GM23338 (cell line): Measurements from ENCODE around the gene SMC5. TPM values are rescaled to one million over a fixed set of nuclear protein-coding genes. Genes with fewer than 3 reads are reported as not detected.

Experiments
- ATAC-seq: fragments of 200-7000 bp; cut with Tn5 transposase; 3 replicates; pipeline ENCODE4 v1.9.1; 2020
- DNase-seq: peaks from one replicate; pipeline ENCODE4 v3.0.0-alpha.2; 2015; ENCODE audit warnings: low spot score
- H2AFZ ChIP-seq: fragments of 200-600 bp; sonication (generic); 2 replicates; pipeline ENCODE4 v1.8.0; 2016; ENCODE audit warnings: antibody characterized with exemption, mild to moderate bottlenecking, moderate library complexity
- H3F3A ChIP-seq: fragments of 200-600 bp; sonication (generic); replicated peaks from 2 replicates; pipeline ENCODE4 v1.8.0; 2017; ENCODE audit warnings: antibody characterized with exemption, mixed run types, low read depth
- H3K27ac ChIP-seq: fragments of 200-600 bp; sonication (generic); 2 replicates; pipeline ENCODE4 v1.6.1; 2016; ENCODE audit warnings: low read depth
- H3K27me3 ChIP-seq: fragments of 200-600 bp; sonication (generic); 2 replicates; pipeline ENCODE4 v1.8.0; 2016; ENCODE audit warnings: mild to moderate bottlenecking, mixed run types, moderate library complexity; ENCODE audit not compliant: insufficient read depth
- H3K36me3 ChIP-seq: fragments of 200-600 bp; sonication (generic); 2 replicates; pipeline ENCODE4 v1.8.0; 2016; ENCODE audit warnings: mild to moderate bottlenecking; ENCODE audit not compliant: insufficient read depth
- H3K4me1 ChIP-seq: fragments of 200-600 bp; sonication (generic); 2 replicates; pipeline ENCODE4 v1.8.0; 2016; ENCODE audit warnings: mild to moderate bottlenecking, moderate library complexity; ENCODE audit not compliant: insufficient read depth
- H3K4me2 ChIP-seq: fragments of 200-600 bp; sonication (generic); 2 replicates; pipeline ENCODE4 v1.7.1; 2017; ENCODE audit warnings: mixed run types
- H3K4me3 ChIP-seq: fragments of 200-600 bp; sonication (generic); 2 replicates; pipeline ENCODE4 v1.6.1; 2016; ENCODE audit warnings: mixed run types
- H3K79me2 ChIP-seq: fragments of 200-600 bp; sonication (generic); replicated peaks from 2 replicates; pipeline ENCODE4 v1.8.0; 2017; ENCODE audit warnings: mild to moderate bottlenecking; ENCODE audit not compliant: insufficient read depth
- H3K9me2 ChIP-seq: fragments of 200-600 bp; sonication (generic); 2 replicates; pipeline ENCODE4 v1.8.0; 2017; ENCODE audit not compliant: insufficient read depth
- H4K20me1 ChIP-seq: fragments of 200-600 bp; sonication (generic); replicated peaks from 2 replicates; pipeline ENCODE4 v1.8.0; 2017; ENCODE audit warnings: mild to moderate bottlenecking; ENCODE audit not compliant: insufficient read depth
- H3K27ac Mint-ChIP-seq: 2 replicates; pipeline ENCODE4 v1.8.0; 2020; ENCODE audit warnings: inconsistent platforms, mild to moderate bottlenecking, moderate library complexity, mixed read lengths
- H3K27me3 Mint-ChIP-seq: 3 replicates; pipeline ENCODE4 v1.8.0; 2022; ENCODE audit warnings: low read depth, mild to moderate bottlenecking, moderate library complexity, mixed read lengths, inconsistent platforms; ENCODE audit not compliant: insufficient read depth, poor library complexity
- H3K36me3 Mint-ChIP-seq: 3 replicates; pipeline ENCODE4 v1.8.0; 2021; ENCODE audit warnings: low read depth, mild to moderate bottlenecking, inconsistent platforms, moderate library complexity, mixed read lengths
- H3K4me1 Mint-ChIP-seq: 3 replicates; pipeline ENCODE4 v1.8.0; 2020; ENCODE audit warnings: mild to moderate bottlenecking, inconsistent platforms, mixed read lengths
- H3K4me3 Mint-ChIP-seq: 3 replicates; pipeline ENCODE4 v1.8.0; 2021; ENCODE audit warnings: moderate library complexity, mild to moderate bottlenecking, inconsistent platforms, mixed read lengths
- H3K9me3 Mint-ChIP-seq: 3 replicates; pipeline ENCODE4 v1.8.0; 2020; ENCODE audit warnings: moderate library complexity, mild to moderate bottlenecking, inconsistent platforms, mixed read lengths
- CREB1 ChIP-seq: fragments of 250-450 bp; sonication (Bioruptor Pico); IDR thresholded peaks from 2 replicates; pipeline ENCODE4 v1.5.0; 2020; ENCODE audit warnings: low read depth, mild to moderate bottlenecking, moderate library complexity
- CTCF ChIP-seq, 2 experiments: fragments of 200-600 bp in 1 of 2; sonication (generic) in 1 of 2; conservative IDR thresholded peaks; 2 replicates each; pipeline versions ENCODE4 v1.5.1 to v1.6.1; 2016 to 2017; ENCODE audit warnings: antibody characterized with exemption in 2 of 2, low read depth in 2 of 2, mild to moderate bottlenecking in 2 of 2, moderate library complexity in 1 of 2
- ETS1 ChIP-seq: IDR thresholded peaks from 2 replicates; pipeline ENCODE4 v1.6.1; 2016; ENCODE audit warnings: antibody characterized with exemption
- EZH2 ChIP-seq: fragments of 200-600 bp; sonication (generic); IDR thresholded peaks from one replicate; pipeline ENCODE4 v1.8.0; 2017; ENCODE audit warnings: antibody characterized with exemption, mild to moderate bottlenecking, low read depth; ENCODE audit not compliant: unreplicated experiment
- EZH2phosphoT487 ChIP-seq: fragments of 200-600 bp; sonication (generic); IDR thresholded peaks from one replicate; pipeline ENCODE4 v1.8.1; 2018; ENCODE audit warnings: antibody characterized with exemption; ENCODE audit not compliant: unreplicated experiment
- JUNB ChIP-seq: IDR thresholded peaks from one replicate; pipeline ENCODE4 v1.6.1; 2016; ENCODE audit warnings: antibody characterized with exemption; ENCODE audit not compliant: unreplicated experiment
- NANOG ChIP-seq: IDR thresholded peaks from 2 replicates; pipeline ENCODE4 v1.6.1; 2016; ENCODE audit warnings: antibody characterized with exemption, borderline replicate concordance
- POLR2AphosphoS5 ChIP-seq: IDR thresholded peaks from 2 replicates; pipeline ENCODE4 v1.6.1; 2016; ENCODE audit warnings: antibody characterized with exemption, low read depth
- REST ChIP-seq: IDR thresholded peaks from one replicate; pipeline ENCODE4 v1.6.1; 2018; ENCODE audit warnings: antibody characterized with exemption; ENCODE audit not compliant: unreplicated experiment
- STAT1 ChIP-seq: IDR thresholded peaks from one replicate; pipeline ENCODE4 v1.6.1; 2016; ENCODE audit warnings: antibody characterized with exemption; ENCODE audit not compliant: unreplicated experiment
- ZNF114 ChIP-seq: fragments of 250-450 bp; sonication (Bioruptor Pico); IDR thresholded peaks from 2 replicates; pipeline ENCODE4 v1.5.0; 2020; ENCODE audit warnings: mild to moderate bottlenecking, moderate library complexity
- ZNF331 ChIP-seq: fragments of 250-450 bp; sonication (Bioruptor Pico); IDR thresholded peaks from 2 replicates; pipeline ENCODE4 v1.5.0; 2020; ENCODE audit warnings: low read depth, mild to moderate bottlenecking, moderate library complexity
- ZNF462 ChIP-seq: fragments of 250-450 bp; sonication (Bioruptor Pico); IDR thresholded peaks from 2 replicates; pipeline ENCODE4 v1.5.0; 2020; ENCODE audit warnings: mild to moderate bottlenecking, moderate library complexity
- polyA plus RNA-seq: library from polyadenylated mRNA; unstranded; fragments of >200 nt; fragmentation: Nextera tagmentation; extraction: Ambion mirVana; gene quantifications from 2 replicates; pipeline ENCODE4 v1.2.1, GENCODE V29; 2016
- total RNA-seq: library from RNA; depleted of rRNA; stranded (reverse); fragments of >200 nt; shearing (Covaris generic); gene quantifications from 2 replicates; pipeline ENCODE4 v1.2.3, GENCODE V29; 2014

SMC5 gene
- total and polyA plus RNA-seq, 2 experiments from 2014 or later = 27.9 to 29.0 TPM

- H3K4me3 Mint-ChIP-seq = no peak overlapping the region
- ATAC-seq (no peak), DNase-seq (no peak)
- H3K27ac Mint-ChIP-seq = no peak overlapping the region
- no peaks in the 10 kb centered on the region for H3K9me3 Mint-ChIP-seq
- Histone ChIP-seq H3K36me3 (peaks cover 23% of the 10 kb centered on the region), H3K4me3 (no peak overlapping the region), H3K4me2 (no peak overlapping the region), H3F3A (no peaks in the 10 kb centered on the region), H4K20me1 (peaks cover 16% of the 10 kb centered on the region), H3K27me3 (no peaks in the 10 kb centered on the region), H3K27ac (no peak overlapping the region), H3K9me2 (no peaks in the 10 kb centered on the region), H2AFZ (no peak overlapping the region), H3K79me2 (peaks cover 59% of the 10 kb centered on the region), H3K4me1 (peaks cover 22% of the 10 kb centered on the region)
- no peaks in the 10 kb centered on the region for H3K27me3 Mint-ChIP-seq
- peaks cover 38% of the 10 kb centered on the region for H3K36me3 Mint-ChIP-seq
- TF ChIP-seq NANOG (no peak), CREB1 (CRISPR knock-in tag) (no peak), STAT1 (no peak), EZH2 (no peak), REST (no peak), POLR2AphosphoS5 (no peak), ETS1 (no peak), EZH2phosphoT487 (no peak), CTCF (conservative IDR thresholded peaks at IDR 0.05; ENCODE audit: low read depth in 2 of 2) (no peak), JUNB (no peak), ZNF114 (CRISPR knock-in tag) (no peak), ZNF331 (CRISPR knock-in tag) (no peak), ZNF462 (no peak)
- H3K4me1 Mint-ChIP-seq = peaks cover 29% of the 10 kb centered on the region
Measured at GRCh38 chr9:70263421-70263820, 4.6 kb downstream of the SMC5 start.
